GM12891 (cell line): Measurements from ENCODE around the gene AATK.

ENCODE experiments used
- DNase-seq: peaks from one replicate; pipeline ENCODE4 v3.0.0; 2011; ENCODE audit warnings: low spot score; ENCODE audit not compliant: insufficient read length
- FAIRE-seq: peaks from 2 replicates; lab custom pipeline; 2011; peaks lifted over from hg19 to GRCh38; lab: Jason Lieb, UNC
- PAX5 ChIP-seq: IDR thresholded peaks from 2 replicates; pipeline ENCODE4 v1.6.1; 2011; ENCODE audit warnings: low read length, moderate library complexity, mild to moderate bottlenecking; ENCODE audit not compliant: insufficient read depth, severe bottlenecking
- POLR2A ChIP-seq: IDR thresholded peaks from 2 replicates; pipeline ENCODE4 v1.6.1; 2011; ENCODE audit warnings: low read depth, low read length, control low read depth
- POLR2AphosphoS5 ChIP-seq: IDR thresholded peaks from 2 replicates; pipeline ENCODE4 v1.6.1; 2011; ENCODE audit warnings: low read depth, low read length, control low read depth
- POU2F2 ChIP-seq: IDR thresholded peaks from 2 replicates; pipeline ENCODE4 v1.6.1; 2011; ENCODE audit warnings: low read depth, mild to moderate bottlenecking, control low read depth, low read length, moderate library complexity
- SPI1 ChIP-seq: IDR thresholded peaks from 2 replicates; pipeline ENCODE4 v1.6.1; 2011; ENCODE audit warnings: low read depth, low read length, control low read depth
- TAF1 ChIP-seq: IDR thresholded peaks from 2 replicates; pipeline ENCODE4 v1.6.1; 2011; ENCODE audit warnings: low read depth, low read length, control low read depth

The AATK gene

DNA sequence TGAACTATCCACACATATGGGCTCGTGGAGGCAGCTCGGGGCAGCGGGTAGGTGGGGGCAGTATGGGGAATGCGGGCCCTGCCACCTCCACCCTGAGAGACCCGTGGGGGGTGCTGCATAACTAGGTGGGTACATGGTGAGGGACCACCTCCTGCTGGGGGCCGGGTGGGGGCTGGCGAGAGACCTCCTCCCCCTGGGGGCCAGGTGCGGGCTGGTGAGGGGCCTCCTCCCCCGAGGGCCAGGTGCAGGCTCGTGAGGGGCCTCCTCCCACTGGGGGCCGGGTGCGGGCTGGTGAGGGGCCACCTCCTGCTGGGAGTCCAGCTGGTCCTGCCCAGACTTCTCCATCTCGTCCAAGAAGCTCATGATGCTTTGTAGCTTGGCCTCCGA, 31.4 kb upstream of the AATK start:
- no peak for FAIRE-seq
- TF ChIP-seq SPI1, result no peak
- no peak for TF ChIP-seq TAF1
- TF ChIP-seq POLR2AphosphoS5, result no peak
- no peak for TF ChIP-seq POLR2A
- TF ChIP-seq POU2F2, result no peak

DNA sequence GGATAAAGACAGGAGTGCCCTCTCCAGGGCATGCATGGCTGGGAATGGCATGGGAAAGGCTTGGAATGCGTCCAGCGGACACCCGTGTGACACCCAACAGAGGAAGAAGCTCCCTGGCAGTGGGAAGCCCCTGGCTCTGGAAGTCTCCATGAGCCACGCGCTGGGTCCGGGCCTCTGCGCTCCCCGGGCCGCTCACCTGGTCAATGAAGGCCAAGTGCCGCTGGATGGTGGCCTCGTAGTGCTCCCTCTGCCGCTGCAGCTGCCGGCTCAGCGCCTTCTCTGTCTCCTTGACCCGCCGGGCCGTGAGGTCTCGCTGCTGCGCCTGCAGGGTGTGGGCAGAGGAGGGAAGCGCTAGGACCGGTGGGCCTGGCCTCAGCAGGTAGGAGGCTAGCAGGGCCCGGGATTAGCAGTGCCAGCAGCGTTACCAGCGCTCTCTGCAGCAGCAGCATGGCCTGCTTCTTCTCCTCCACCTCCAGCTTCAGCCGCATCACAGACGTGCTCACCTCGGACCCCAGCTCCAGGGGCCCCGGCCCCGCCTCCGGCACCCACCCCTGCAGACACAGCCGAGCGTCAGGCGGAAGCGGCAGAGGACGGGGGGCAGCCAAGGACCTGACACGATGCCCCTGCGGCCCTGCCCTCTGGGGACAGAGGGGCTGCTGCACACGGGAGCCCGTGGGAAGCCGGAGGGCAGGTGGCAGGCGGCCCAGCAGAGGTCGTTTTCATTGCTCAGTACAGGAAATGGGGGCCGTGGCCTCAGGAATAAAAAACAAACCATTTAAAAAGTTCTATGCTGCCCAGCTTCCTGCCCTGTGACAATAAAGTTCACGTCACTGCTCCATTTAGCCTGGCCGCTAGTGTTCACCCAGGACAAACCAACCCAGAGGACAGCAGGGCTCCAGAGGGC, 30.7 kb upstream of the AATK start:
- FAIRE-seq (no peak), DNase-seq (no peak)
- no peak for TF ChIP-seq SPI1
- no peak for TF ChIP-seq POLR2A
- TF ChIP-seq TAF1, result no peak
- TF ChIP-seq POU2F2, result no peak
- no peak for TF ChIP-seq PAX5
- no peak for TF ChIP-seq POLR2AphosphoS5

More for the DNA sequence above, 31.4 kb upstream of the AATK start:
- no peak for DNase-seq

DNA sequence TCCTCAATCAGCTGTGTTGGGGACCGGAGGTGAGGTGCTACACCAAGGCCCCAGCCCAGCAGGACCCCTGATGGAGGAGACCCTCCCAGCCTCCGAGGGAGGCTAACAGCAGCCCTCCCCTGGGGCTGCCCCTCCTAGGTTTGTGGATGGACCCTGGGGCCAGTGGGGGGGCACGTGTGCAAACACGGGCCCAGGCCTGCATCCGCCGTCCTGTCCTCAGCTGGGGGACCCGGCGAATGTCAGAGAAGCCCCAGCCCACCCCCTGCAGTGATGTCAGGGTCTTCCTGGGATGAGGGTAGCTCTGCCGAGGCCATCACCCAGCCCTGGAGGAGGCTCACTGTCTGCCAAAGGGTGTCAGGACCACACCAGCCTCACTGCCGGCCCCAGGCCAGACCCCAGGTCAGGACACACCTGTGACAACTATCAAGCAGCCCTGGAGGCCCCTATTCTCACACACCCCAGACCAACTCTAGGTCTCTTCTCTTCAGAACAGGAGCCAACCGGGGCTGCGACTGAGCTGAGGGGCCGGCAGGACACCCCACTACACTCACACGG, 30.0 kb upstream of the AATK start:
- no peak for DNase-seq
- no peak for TF ChIP-seq PAX5
- TF ChIP-seq POU2F2, result no peak
- TF ChIP-seq POLR2A, result no peak
- TF ChIP-seq SPI1, result no peak
- no peak for TF ChIP-seq POLR2AphosphoS5
- TF ChIP-seq TAF1, result no peak
- no peak for FAIRE-seq

DNA sequence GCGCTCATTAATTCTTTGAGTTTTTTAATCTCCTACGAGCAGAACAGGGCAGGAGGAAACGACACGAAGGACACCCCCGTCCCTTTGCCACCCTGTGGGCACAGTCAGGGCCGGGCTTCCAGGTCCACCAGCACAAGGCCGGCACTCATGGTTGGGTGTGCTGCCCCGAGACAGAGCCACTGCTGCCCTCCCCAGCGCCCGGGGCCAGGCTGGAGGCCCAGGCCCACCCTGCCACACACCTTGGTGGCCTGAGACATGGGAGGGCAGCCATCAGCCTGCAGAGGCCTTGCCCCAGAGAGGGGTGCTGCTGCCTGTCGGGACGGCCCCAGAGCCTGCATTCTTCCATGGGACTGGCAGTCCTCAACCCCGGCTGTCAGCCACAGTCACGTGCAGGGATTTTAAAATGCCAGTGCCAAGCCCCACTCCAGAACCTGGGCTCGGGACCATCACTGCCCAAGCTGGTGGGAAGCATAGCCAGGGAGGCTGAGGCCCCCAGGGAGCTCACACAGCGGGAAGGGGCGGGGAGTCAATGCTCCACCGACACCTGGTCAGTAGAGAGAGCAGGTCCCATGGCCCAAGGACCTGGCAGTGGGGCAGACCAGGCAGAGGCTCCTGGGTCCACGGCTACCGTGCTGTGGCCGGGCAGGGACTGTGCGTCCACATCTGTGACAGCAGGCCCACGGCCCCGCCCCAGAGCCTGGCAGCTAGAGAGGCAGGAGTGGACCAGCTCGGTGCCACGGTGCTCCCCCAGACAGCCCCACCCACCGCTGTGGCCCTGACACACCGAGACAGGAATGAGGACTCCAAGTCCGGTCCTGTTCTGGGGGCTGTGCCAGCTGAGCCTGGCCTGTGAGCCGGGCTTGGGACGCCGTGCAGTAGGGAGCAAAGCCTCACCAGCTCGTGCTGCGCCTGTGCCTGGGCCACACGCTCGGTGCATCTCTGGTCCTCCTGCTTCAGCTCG, 29.2 kb upstream of the AATK start:
- TF ChIP-seq POU2F2 (no peak), POLR2A (no peak)
- DNase-seq (no peak), FAIRE-seq (no peak)

DNA sequence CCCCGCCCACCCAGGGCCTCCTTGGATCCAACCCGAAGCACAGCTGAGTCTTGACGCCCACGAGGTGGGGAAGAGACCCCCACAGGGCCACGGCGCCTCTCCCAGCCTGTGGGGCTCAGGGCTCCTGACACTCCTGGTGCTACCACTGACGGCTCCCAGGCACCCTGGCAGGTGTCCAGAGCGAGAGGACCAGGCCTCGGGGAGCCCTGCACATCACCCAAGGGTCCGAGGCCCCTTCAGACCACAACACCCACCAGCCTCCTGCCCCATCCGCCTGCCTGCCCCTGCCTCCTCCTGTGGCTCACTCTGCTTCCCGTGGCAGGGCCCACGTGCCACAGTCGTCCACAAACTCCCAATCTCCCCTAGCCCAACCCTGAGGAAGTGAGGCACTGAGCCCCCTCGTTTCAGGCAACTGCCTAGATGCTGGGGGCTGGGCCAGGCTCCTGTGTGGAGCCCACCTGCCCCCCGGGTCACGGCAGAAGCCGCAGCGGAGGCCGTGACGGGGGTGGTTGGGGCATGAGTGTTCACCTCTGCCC, 28.3 kb upstream of the AATK start:
- TF ChIP-seq POU2F2, result no peak
- no peak for TF ChIP-seq PAX5
- TF ChIP-seq TAF1, result no peak
- no peak for TF ChIP-seq POLR2AphosphoS5
- TF ChIP-seq POLR2A, result no peak
- TF ChIP-seq SPI1, result no peak
- DNase-seq (no peak), FAIRE-seq (no peak)

DNA sequence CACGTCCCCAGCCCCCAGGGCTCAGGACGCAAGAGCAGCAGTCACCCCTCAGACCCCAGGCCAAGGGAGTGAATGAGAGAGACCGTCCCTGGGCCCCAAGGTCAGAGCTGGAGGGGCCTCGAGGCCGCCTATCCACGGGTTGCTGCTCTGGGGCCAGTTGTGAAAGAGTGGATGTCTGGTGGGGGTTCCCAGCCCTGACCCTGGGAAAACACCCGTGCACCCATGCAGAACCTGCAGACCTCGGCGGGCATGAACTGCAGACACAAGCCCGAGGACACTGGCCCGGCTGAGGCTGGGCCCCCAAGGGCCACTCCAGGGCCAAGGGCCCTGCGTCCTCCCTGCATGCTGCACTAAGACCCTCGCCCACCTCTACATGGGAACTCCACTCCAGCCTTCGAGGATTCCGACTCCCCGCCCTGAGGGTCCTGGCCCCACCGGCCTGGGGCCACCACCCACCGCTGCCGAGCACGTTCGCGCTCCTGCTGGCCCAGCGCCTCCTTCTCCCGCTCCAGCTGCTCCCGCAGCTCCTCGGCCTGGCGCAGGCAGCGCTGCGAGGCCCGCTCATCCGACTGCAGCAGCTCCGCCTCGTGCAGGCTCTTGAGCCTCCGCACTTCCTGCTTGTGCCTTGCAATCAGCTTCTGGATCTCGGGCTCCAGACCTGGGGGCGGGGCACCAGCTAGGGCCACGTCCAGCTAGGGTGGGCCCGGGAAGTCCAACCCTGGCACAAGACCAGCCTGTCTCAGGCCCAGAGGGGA, 27.6 kb upstream of the AATK start:
- DNase-seq (no peak), FAIRE-seq (no peak)
- TF ChIP-seq POLR2A (no peak), POU2F2 (no peak), POLR2AphosphoS5 (no peak)

DNA sequence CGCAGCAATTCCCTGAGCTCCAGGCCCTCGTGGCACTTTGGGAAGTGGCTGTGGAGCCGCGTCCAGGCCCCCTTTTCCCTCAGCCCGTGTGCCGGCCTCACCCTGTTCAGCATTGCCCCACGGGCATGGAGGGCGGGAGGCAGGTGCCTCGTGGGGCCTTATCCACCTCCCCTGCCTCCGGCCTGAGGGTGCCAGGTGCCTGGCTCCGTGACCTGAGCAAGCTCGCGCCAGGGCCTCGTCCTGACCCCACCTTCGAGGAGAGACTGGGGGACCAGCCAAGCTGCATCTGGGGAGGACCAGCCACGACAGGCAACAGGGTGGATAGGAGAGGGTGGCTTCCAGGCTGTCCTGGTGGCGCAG, 27.0 kb upstream of the AATK start:
- FAIRE-seq (no peak), DNase-seq (no peak)
- TF ChIP-seq POLR2AphosphoS5 (no peak), TAF1 (no peak), PAX5 (no peak), POLR2A (no peak), POU2F2 (no peak)

DNA sequence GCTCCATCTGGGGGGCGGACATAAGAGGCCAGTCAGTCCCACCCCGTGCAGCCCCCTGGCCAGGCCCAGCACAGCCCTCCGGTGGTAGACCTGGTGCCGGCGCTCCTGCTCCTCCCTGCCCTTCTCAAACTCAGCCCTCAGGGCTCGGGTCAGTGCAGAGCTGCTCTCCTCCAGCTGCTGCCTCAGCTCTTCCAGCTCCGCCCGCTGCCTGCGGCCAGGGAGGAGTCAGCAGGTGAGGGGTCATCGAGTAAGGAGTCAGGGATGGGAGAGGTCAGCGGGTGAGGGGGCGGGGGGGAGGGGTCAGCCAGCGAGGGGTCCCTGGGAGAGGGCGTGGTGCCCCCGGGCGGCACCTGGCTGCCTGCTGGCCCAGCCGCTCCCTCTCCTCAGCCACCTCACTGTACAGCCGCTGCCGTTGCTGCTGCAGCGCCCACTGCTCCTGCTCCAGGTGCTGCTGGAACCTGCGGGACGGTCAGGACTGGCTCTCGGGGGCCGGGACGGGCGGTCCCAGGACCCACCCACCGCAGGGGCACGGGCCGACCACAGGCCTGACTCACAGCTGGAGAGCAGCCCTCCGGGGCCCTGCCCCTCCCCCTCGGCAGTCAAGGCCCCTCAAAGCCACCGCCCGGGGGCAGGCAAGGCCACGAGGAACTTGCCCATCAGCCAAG, 26.5 kb upstream of the AATK start:
- TF ChIP-seq PAX5 (no peak), POU2F2 (no peak), TAF1 (no peak), SPI1 (no peak), POLR2A (no peak)
- no peak for FAIRE-seq

DNA sequence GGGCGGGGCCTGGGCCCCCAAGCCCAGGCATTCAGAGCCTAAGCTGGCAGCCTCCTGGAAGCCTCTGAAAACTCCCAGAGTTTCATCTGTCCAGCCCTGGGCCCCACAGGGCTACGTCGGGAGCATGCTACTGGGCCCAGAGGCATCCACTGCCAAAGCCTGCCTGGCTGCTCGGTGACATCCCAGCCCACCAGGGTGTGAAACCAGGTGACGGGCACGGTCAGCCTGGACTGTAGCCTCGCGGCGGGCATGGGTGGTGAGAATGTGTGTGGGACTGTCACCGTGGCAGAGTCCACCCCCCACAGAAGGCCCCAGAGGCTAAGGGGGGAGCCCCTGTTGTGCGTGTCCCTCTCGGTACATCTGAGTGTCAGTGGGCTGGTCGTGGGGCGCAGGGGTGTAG, 25.6 kb upstream of the AATK start:
- TF ChIP-seq POLR2A, result no peak
- FAIRE-seq (no peak), DNase-seq (no peak)

More for the DNA sequence above, 26.5 kb upstream of the AATK start:
- DNase-seq, result no peak
